ENCODE data around the gene MAP1LC3B2. TPM values are rescaled to one million over a fixed set of nuclear protein-coding genes. Genes with fewer than 3 reads are reported as not detected.

The MAP1LC3B2 gene
- total RNA-seq, 2 experiments from 2014 or later, result not detected

DNA sequence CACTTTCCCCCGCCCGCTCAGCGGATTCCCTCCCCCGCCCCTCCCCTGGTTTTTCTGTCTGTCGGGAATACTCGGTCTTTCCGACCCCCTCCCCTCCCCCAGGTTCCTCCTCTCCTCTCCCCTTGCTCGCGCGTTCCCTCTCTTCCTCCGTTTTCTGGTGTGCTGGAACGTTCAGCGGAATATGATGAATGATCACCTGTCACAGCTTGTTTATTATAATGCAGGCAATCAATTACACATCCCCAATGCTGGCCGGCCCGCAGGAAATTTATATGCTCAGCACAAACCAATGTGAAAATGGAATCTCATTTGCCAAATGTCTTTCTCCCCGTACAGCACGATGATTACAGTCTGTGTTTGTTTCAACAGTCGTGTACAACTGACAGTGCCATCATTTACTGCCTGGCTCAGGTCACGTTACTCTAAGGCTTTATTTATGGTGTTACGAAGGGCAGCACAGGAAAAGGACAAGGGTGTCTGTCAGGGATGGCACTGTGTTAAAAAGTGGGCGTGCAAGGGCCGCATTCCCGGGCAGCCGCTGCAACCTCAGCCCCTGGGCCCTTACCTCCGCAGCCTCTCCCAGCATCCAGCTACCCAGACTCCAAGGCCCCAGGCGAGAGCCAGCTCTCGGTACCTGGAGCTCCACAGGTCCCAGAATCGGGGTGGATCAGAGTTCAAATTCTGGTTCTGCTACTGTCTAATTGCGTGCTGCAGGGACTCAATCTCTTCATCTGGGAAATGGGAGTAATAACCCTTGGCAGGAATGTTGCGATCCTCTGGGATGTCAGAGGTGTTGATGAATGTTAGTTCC, 24.7 kb upstream of the MAP1LC3B2 start:
- TF ChIP-seq, protein P1, sequence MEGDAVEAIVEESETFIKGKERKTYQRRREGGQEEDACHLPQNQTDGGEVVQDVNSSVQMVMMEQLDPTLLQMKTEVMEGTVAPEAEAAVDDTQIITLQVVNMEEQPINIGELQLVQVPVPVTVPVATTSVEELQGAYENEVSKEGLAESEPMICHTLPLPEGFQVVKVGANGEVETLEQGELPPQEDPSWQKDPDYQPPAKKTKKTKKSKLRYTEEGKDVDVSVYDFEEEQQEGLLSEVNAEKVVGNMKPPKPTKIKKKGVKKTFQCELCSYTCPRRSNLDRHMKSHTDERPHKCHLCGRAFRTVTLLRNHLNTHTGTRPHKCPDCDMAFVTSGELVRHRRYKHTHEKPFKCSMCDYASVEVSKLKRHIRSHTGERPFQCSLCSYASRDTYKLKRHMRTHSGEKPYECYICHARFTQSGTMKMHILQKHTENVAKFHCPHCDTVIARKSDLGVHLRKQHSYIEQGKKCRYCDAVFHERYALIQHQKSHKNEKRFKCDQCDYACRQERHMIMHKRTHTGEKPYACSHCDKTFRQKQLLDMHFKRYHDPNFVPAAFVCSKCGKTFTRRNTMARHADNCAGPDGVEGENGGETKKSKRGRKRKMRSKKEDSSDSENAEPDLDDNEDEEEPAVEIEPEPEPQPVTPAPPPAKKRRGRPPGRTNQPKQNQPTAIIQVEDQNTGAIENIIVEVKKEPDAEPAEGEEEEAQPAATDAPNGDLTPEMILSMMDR (conservative IDR thresholded peaks at IDR 0.05; ENCODE audit: low read length), result no peak
- no peak for TF ChIP-seq EZH2phosphoT487 (IDR thresholded peaks at IDR 0.05; ENCODE audit: borderline replicate concordance, low read depth, low read length)
- no peak for DNase-seq (ENCODE audit: low spot score)
- BruUV-seq (replicated peaks), result no TSS peak
- Histone ChIP-seq H3K9me3 (ENCODE audit: low read length) (no peaks in the 10 kb centered on the region), H3K4me3 (ENCODE audit: low read depth, low read length, poor library complexity, severe bottlenecking) (peak overlapping the region; percentile 66), H3K36me3 (ENCODE audit: insufficient read depth, low read length) (no peaks in the 10 kb centered on the region), H3K4me1 (ENCODE audit: insufficient read depth, low read length, poor library complexity, severe bottlenecking) (peaks cover 12% of the 10 kb centered on the region), H4K20me1 (ENCODE audit: insufficient read depth, low read length) (no peaks in the 10 kb centered on the region), H3K27ac (ENCODE audit: low read depth, low read length, poor library complexity, severe bottlenecking) (no peak overlapping the region), H3K79me2 (ENCODE audit: insufficient read depth, low read depth, low read length) (no peaks in the 10 kb centered on the region), H3K4me2 (ENCODE audit: low read length) (peak overlapping the region; percentile 84), H2AFZ (ENCODE audit: low read length) (no peak overlapping the region), H3K9me2 (ENCODE audit: insufficient read depth, low read length) (no peaks in the 10 kb centered on the region)
- POLR2A ChIA-PET, result interaction anchor here (0.5 to 1.2 kb wide), 3 partner anchors 10 to 481 kb away, joined by 4 to 6 read pairs (median 5); partner anchors contain the start of gene MAP1LC3B2
- CTCF ChIA-PET (ENCODE audit: unreplicated experiment), result no interaction called here
- intact Hi-C loops (cut with micrococcal nuclease; ENCODE audit: unreplicated experiment), result no loop called here

DNA sequence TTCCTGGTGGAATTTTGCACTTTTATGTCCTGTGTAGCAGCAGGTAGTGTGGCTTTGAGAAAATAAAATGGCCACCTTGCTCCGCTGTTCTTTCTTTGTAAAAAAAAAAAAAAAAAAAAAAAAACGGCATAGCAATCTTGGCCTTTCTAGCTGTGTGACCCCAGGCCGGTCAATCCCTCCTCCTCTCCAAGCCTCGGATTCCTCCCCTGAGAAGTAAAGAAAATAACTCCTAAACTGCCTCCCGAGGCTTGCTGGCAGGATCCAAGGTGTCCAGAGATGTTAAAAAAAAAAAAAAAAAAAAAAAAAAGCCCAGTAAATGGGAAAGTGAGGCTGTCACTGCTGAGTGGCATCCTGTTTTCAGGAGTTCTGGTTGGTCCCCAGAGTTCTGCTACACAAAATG, 23.9 kb upstream of the MAP1LC3B2 start:
- Histone ChIP-seq H3K4me1 (ENCODE audit: insufficient read depth, low read length, poor library complexity, severe bottlenecking) (peaks cover 12% of the 10 kb centered on the region), H3K36me3 (ENCODE audit: insufficient read depth, low read length) (no peaks in the 10 kb centered on the region), H3K9me3 (ENCODE audit: low read length) (no peaks in the 10 kb centered on the region), H3K27ac (ENCODE audit: low read depth, low read length, poor library complexity, severe bottlenecking) (no peak overlapping the region), H3K4me3 (ENCODE audit: low read depth, low read length, poor library complexity, severe bottlenecking) (no peak overlapping the region), H3K79me2 (ENCODE audit: insufficient read depth, low read depth, low read length) (no peaks in the 10 kb centered on the region), H4K20me1 (ENCODE audit: insufficient read depth, low read length) (no peaks in the 10 kb centered on the region), H3K9me2 (ENCODE audit: insufficient read depth, low read length) (no peaks in the 10 kb centered on the region), H3K4me2 (ENCODE audit: low read length) (no peak overlapping the region), H2AFZ (ENCODE audit: low read length) (no peak overlapping the region)
- ChIA-PET CTCF (ENCODE audit: unreplicated experiment) (no interaction called here), POLR2A (interaction anchor here (0.7 kb wide), 3 partner anchors 9 to 1795 kb away, joined by 3 to 5 read pairs (median 4); no protein-coding TSS in a partner anchor)
- intact Hi-C loops (cut with micrococcal nuclease; ENCODE audit: unreplicated experiment), result no loop called here
- DNase-seq (ENCODE audit: low spot score), result no peak
- TF ChIP-seq, protein P1 (conservative IDR thresholded peaks at IDR 0.05; ENCODE audit: low read length), result no peak
- TF ChIP-seq EZH2phosphoT487 (IDR thresholded peaks at IDR 0.05; ENCODE audit: borderline replicate concordance, low read depth, low read length), result no peak
- BruUV-seq (replicated peaks), result no TSS peak
